ENCODE results near the gene RTN4R.

Gene RTN4R

GRCh38 chr22:20204806-20205205 is 63.3 kb downstream of the RTN4R start:
- no peak for DNase-seq (ENCODE audit: low read depth in 1 of 2, low spot score in 1 of 2)

GRCh38 chr22:20204311-20204710 is 63.8 kb downstream of the RTN4R start:
- no peak for DNase-seq (ENCODE audit: low read depth in 1 of 2, low spot score in 1 of 2)

- DNase-seq (ENCODE audit: low read depth in 1 of 2, low spot score in 1 of 2), result no peak
Measured at GRCh38 chr22:20203552-20204201, 64.4 kb downstream of the RTN4R start.

- DNase-seq (ENCODE audit: low read depth in 1 of 2, low spot score in 1 of 2), result no peak
Measured at GRCh38 chr22:20203142-20203551, 65.0 kb downstream of the RTN4R start.

- no peak for DNase-seq (ENCODE audit: low read depth in 1 of 2, low spot score in 1 of 2)
Measured at GRCh38 chr22:20201837-20202392, 66.2 kb downstream of the RTN4R start.

GRCh38 chr22:20199906-20200305 is 68.2 kb downstream of the RTN4R start:
- DNase-seq (ENCODE audit: low read depth in 1 of 2, low spot score in 1 of 2), result no peak

- DNase-seq (ENCODE audit: low read depth in 1 of 2, low spot score in 1 of 2), result no peak
Measured at GRCh38 chr22:20199413-20199842, 68.7 kb downstream of the RTN4R start.

- no peak for DNase-seq (ENCODE audit: low read depth in 1 of 2, low spot score in 1 of 2)
Measured at GRCh38 chr22:20198557-20199319, 69.4 kb downstream of the RTN4R start.

- no peak for DNase-seq (ENCODE audit: low read depth in 1 of 2, low spot score in 1 of 2)
Measured at GRCh38 chr22:20197407-20198030, 70.6 kb downstream of the RTN4R start.

- DNase-seq (ENCODE audit: low read depth in 1 of 2, low spot score in 1 of 2), result no peak
Measured at GRCh38 chr22:20196094-20196842, 71.8 kb downstream of the RTN4R start.

- DNase-seq (ENCODE audit: low read depth in 1 of 2, low spot score in 1 of 2), result no peak
Measured at GRCh38 chr22:20194681-20195593, 73.2 kb downstream of the RTN4R start.

GRCh38 chr22:20193761-20194494 is 74.2 kb downstream of the RTN4R start:
- DNase-seq (ENCODE audit: low read depth in 1 of 2, low spot score in 1 of 2), result no peak

- no peak for DNase-seq (ENCODE audit: low read depth in 1 of 2, low spot score in 1 of 2)
Measured at GRCh38 chr22:20192972-20193760, 75.0 kb downstream of the RTN4R start.

- no peak for DNase-seq (ENCODE audit: low read depth in 1 of 2, low spot score in 1 of 2)
Measured at GRCh38 chr22:20192293-20192971, 75.7 kb downstream of the RTN4R start.

- no peak for DNase-seq (ENCODE audit: low read depth in 1 of 2, low spot score in 1 of 2)
Measured at GRCh38 chr22:20191803-20192202, 76.3 kb downstream of the RTN4R start.

Measured in stimulated activated CD4-positive, alpha-beta T cell treated with anti-CD3 and anti-CD28 coated beads, Interleukin-15, amount 100 ng/mL, for 1 hour (primary cell).